ENCODE results near the gene ADAMTS9.

ADAMTS9 gene

DNA sequence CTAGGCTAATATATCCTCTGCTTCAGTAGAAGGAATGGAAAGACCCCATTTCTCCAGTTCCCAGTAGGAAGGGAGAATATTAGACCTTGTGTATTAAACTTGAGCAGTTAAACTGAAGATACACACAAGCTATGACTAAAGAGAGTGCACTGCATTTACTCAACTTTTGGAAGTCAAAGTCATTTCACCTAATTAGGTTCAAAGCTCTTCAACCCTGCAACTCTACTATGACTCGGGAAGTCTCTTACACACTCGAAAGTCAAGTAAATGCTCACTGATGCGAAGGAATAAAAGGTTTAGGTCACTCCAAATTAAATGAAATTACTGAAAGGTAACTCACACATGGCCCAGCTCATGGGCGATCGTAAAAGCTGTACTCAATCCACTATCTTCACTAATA lies 33.8 kb downstream of the ADAMTS9 start:
- DNase-seq (ENCODE audit: low read depth) = no peak

DNA sequence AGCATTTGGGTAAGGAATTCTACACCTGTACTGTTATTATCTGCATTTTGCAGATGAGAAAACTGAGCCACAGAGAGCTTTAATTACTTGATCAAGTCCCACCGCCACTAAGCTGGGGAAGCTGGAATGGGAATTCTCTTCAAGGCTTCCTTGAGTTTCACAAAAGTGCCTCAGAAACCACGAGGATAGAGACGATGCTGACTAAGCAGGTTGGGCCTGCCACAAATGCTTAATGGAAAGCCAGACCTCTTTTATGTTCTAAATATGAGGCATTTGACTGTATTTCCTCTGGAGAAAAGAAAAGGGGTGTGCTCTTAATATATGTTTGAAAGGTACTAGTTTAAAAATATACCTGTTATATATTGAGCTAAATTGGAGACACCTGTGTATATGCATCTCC lies 34.7 kb downstream of the ADAMTS9 start:
- no peak for DNase-seq (ENCODE audit: low read depth)

DNA sequence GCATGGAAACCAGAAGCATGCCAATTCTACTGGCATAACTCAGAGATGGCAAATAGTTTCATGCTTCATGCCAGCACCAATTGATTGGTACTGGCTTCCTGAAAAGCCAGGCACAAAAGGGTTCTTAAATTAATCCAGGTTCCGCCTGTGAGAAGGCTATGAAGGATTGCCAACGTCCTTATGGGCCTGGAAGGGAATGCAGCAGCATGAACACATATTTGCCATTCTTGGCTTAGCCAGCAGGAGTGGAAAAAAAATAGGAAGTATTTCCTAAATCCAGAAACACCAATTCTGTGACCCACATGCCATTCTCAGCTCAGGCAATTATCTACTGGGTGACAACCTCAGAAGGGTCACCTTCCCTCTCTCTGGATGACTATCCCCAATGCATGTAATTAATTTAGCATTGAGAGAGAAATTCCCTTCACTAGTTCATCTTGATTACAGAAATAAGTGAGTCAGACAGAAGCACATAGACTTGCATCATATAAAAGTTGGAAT lies 36.0 kb downstream of the ADAMTS9 start:
- no peak for DNase-seq (ENCODE audit: low read depth)

DNA sequence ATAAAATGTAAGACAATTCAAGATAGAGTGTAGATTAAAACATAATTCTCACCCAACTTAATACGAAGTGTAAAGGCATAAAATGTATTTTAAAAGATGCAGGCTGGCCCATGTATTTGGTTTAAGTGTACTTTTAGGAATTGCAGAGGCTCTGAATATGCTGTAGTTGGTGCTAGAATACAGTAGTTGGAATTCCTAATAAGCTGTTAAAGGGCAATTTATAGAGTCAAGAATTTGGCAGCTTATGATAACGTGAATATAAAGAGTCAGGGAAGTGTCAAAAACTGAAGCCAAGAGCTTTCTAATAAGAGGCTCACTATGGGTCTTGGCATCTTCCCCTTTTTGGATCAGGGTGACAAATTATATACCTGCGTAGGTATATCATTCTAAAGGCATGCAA lies 36.5 kb downstream of the ADAMTS9 start:
- no peak for DNase-seq (ENCODE audit: low read depth)

DNA sequence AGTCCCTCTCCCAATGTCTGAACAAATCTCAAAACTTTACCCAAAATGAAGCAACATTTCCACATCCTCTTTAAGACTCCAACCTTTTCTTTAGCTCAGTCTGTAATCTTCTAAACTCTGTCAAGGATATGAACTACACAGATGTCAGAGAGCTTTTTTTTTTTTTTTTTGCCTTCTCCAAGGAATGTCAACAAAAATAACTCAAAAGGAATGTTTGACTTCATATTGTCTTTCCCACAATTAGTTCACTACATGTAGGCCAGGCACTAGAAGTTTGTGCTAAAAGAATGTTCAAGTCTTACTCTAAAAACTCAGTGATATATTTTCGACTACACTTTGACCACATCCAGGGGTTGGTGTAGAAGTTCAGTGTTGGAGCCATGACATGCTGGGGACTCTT lies 37.1 kb downstream of the ADAMTS9 start:
- DNase-seq (ENCODE audit: low read depth) = no peak

DNA sequence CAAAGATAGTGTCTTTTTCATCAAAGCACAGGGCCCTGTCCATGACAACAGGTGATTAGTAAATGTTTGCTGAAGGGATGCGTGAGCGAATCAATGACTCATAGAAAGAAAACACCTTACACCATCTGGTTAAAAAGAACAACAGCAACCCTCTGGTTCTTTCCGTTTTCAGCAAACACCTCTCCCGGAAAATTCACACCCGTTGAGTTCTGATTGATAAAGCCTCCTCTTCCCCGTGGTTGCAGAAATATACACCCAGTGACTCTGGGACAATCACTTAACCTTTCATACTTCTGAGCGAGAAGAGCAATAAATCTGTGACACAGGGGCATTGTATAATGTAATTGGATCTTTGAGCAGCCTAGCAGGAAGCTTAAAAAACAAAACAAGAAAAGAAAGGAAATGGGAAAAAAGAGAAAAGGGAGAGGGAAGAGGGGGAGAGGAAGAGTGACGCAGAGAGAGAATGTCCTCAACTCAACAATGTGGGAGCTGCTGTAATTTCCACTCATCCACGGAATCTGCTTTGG lies 37.6 kb downstream of the ADAMTS9 start:
- DNase-seq (ENCODE audit: low read depth) = no peak

DNA sequence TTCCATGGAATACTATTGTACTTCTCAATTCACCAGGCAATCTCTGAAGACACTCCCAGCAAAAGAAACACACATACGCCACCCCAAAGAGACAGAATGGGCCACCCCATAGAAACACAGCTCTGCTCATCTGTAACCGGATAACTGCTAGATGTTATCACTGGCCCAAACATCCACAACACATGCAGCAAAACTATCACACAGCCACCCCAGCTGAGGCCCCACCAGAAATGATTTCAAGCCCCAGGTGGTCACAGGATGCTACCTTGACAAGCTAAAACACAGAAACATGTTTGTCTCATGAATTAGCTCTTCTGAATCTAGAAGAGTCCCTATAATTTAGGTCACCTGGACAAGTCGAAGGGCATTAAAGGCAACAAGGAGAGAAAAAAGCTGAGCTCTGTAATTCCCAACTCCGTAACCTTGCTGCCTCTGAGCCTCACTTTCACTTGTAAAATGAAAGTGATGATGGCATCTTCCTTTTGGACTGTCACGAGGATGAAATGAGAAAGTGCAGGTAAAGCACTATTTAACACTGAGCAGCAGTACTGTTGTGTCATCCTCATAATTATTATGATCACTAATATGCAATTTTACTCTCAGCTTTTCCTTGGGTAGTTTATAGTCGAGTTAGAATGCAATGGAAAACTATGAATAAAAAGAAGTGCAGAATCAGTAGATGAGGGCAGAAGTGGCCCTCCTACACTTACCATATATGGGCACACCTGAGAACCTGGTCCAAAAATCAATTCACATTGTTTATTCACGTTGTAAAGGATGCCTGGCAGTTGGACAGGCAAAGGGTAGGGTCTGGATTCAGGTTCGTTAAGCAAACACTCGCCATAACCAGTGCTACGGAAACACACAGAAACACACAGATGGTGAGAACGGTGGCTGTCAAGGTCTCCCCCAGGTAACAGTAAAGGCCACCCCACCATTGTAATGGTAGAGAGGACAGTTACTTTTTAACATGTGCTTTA lies 38.6 kb downstream of the ADAMTS9 start:
- DNase-seq (ENCODE audit: low read depth) = no peak

DNA sequence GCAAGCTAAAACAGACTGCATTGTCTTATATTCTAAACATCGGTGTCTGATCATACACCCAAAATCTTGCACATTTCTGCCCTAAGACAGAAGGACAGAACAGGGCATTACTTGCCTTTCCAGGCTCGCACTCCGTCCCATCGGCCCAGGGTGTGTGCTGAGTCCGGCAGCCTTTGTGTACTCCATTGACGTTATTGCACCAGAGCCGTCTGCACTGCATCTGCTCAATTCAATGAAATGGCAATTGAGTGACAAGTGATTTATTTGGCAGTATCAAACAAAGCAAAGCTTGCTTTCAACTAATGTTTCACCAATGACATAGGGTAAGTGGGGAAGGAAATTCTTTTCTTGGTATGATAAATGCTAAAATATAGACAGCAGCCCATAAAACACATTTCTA lies 40.0 kb downstream of the ADAMTS9 start:
- no peak for DNase-seq (ENCODE audit: low read depth)

DNA sequence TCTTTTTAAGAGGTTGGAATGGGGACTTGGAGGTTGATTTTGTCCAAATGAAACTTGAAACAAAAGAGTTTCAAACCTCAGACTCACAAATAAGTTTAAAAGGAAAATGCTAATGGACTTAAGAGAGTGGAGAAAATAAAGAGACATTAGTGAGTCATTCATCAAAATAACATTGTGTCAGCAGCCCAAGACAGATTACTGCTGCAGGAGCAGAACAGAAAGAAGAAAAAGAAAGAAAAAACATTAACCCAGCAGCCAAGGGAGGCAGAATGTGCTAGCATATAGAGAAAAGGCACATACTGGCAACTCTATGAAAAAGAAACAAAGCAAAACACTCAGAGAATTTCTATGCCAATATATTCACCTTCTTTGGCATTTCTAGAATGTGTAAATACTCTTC lies 42.6 kb downstream of the ADAMTS9 start:
- DNase-seq (ENCODE audit: low read depth) = no peak

DNA sequence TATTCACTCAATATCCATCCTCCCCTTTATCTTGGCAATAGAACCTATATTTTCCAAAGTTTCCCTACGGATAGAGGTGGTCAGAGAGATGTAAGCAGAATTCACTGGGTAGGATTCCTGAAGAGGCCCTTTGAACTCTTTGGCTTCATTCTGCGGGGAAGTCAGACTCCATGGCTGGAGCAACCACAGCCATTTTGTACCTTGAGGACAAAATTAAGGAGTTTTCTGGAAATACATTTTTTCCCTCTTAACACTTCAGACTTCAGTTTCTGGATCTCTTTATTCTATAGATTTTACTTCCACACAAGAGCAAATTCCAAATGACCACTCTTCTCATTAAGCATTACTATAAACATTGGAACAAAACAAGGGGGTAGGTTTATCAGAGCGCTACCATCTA lies 43.3 kb downstream of the ADAMTS9 start:
- DNase-seq (ENCODE audit: low read depth) = no peak

DNA sequence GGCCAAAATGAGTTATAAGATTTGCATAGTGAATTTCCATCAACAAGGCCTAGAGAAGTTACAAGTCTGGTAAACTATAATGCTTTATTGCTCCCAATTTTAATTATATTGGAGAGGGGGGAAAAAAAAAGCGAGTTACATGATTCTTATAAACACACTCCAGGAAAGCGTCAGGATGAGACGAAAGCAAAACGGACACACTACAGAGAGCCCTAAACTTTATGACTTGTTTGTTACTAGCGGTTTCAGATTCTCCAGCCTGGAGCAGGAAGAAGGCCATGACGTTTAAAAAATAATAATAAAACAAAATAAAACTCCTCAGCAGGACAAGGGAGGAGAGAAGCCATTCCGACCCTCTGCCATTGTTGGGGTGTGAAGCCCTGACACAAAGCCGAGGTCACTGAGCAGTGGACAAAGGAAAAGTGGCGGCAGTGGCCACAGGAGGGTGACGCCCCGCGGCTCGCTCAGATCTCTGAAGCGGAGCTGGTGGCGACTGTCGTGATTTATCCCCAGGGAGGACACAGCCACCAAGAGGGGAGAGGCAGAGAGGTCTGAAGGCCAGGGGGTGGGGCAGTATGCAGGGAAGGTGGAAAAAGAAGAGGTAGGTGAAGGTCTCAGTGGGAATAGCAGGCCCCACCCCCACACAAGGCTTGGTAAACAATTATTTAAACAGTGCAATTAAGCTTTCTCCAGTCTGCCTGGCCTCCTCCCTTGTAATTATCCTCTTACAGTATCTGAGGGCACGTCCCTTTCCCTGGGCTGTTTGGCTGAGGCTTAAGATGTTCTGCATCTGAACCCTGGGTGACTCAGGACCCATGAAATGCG lies 45.3 kb downstream of the ADAMTS9 start:
- no peak for DNase-seq (ENCODE audit: low read depth)

DNA sequence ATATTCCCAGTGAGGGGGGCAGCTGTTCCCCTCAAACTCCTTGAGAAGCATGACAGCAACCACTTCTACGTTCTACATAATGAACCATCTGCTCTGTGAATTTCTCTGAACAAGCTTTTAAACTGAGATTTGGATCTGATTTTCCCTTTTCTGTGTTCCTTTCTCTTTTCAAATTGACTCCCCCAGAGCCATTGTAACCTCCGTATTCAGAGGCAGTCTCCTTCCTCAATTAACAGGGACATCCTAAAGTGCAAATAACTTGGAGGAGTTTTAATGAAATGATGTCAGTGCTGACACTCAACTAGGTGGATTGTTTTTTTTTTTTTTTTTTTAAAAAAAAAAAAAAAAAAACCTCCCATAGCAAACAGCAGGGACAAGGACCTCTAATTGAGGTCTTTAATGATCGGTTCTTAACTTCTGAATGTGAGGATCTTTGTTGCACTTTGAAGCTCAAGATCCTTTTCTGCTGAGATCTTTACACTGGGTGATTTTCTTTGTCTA lies 48.8 kb downstream of the ADAMTS9 start:
- no peak for DNase-seq (ENCODE audit: low read depth)

DNA sequence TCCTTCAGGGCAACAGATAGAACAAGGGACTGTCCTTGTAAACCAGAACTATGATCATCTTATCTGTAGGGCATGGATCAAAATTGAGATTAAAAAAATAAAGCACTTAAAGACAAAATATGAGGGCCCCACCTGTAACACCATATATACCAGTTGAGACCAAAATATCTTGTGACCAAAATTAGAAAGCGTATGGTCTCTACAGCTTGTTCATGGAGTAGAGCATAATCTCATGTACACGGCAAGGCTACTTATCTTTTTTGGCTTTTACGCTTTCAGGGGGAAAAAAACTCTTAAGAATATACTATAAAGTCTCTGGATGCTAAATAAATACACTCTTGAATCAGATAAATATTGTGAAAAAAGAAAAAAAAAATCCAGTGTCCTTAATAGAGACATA lies 49.3 kb downstream of the ADAMTS9 start:
- DNase-seq (ENCODE audit: low read depth) = no peak

DNA sequence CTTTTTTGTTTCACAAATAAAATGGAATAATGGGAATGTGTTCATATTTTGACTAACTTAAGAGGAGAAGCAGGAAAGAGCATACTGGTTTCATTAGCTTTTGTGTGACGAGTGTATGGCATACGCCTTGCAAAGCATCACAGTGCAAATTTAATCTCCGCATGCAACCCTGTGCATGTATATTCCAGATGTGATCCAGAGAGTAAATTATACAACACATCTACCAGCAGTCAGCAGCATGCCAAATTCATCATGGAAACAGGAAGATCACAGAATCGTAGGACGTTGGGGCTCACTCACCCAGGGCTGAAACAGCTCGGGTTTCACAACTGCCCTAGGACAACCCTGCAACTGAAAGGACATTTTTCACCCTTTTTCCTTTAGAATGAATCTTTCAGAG lies 53.4 kb downstream of the ADAMTS9 start:
- DNase-seq (ENCODE audit: low read depth) = no peak

DNA sequence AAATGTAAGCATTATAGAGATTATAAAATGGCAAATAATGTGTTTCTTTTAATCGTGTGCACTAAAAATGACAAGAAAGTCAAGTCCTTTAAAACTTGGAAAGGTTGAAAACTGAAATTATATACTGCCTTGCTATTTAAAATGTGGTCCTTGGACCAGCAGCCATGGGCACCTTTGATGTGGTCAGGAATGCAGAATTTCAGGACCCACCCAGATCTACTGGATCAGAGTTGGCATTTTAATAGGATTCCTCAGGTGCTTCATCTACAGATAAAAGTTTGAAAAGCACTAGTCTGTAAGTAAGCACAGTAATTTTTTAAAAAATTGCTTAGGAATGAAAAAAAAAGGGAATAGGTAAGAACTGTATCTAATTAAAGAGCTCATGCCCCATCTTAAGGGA lies 55.8 kb downstream of the ADAMTS9 start:
- DNase-seq (ENCODE audit: low read depth) = no peak

DNA sequence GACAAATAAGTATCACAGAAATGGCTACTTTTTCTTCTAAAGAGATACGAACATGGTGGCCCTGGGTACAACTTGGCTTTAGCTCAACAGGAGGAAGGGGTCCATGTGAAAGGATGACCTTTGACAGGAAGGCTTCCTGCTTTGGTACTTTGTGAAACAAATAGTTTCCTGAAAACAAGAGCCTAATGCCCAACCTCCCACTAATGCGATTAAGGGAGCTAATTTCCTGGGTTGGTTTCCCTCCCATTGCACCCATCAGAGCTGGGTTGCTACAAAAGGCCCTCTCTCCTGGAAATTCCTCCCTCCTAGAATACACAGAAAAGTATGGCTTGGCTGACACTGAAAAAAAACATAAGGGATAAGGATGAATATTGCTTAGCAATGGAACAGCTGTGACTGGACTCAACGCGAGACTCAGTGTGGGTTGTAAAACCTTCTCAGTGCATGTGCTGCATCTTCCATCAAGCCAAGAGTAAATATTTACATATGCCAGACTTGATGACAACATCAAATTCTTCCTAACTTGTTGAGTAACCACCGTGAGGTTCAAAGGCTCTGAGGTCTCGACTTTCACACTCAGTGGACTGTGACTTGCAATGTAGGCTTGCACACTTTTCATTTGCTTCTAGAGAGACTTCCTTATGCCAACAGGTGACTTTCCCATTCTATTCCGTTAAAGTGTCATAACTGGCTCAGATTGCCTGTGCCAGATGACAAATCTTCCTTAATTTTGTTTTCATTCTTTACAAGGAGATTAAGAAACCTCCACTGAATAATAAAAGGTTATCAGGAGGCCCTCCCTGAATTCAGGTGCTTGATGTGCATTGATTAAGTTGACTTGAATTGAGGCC lies 60.1 kb downstream of the ADAMTS9 start:
- DNase-seq (ENCODE audit: low read depth) = no peak

DNA sequence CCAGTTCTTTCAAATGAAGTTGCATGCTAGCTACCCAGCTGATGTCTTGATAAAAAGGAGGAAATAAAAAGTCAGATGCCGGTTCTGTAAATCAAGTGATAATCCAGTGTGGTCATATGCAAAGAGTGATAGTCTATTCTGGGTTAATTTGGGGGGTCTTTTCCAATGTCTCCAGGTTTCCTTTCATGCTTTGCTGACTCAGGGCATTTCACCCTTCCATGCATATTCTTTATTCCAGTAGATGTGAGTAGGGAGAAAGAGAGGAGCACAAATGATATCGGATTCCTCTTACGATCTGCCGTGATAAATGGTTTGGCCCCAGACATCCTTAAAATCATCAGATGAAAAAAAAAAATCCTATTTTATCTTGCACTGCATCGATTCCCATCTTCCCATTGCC lies 60.8 kb downstream of the ADAMTS9 start:
- DNase-seq (ENCODE audit: low read depth) = no peak

DNA sequence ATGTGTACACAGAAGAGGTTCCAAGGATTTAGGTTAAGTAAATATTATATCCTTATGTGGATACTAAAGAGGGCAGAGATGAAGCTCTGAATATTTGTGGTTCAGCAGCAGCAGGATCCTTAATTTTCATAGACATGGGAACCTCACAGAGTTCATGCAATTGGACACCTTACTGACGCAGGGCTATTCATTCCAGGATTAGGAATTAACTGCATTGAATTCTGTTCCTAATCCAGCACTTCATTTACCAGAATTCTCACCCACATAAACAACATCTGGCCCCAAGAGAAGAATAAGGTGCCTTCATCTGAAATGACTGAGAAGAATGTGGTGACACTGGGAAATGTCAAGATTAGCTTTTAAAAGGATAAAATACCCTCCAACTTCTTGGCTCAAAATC lies 62.4 kb downstream of the ADAMTS9 start:
- no peak for DNase-seq (ENCODE audit: low read depth)

DNA sequence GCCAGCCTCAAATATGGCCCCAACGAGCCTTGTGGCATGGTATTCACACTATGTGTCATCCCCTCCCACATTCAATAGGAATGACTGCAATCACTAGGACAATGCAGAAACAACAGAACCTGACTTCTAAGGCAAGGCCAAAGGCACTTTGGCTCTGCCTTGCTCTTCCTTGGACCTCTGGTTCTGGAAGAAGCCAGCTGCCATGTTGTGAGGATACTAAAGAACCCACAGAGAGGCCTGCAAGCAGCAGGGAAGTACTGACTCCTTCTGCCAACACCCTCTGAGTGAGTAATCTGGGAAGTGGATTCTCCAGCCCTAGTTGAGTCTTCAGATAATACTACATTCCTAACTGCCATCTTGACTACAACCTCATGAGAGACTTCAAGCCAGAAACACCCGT lies 64.7 kb downstream of the ADAMTS9 start:
- no peak for DNase-seq (ENCODE audit: low read depth)

DNA sequence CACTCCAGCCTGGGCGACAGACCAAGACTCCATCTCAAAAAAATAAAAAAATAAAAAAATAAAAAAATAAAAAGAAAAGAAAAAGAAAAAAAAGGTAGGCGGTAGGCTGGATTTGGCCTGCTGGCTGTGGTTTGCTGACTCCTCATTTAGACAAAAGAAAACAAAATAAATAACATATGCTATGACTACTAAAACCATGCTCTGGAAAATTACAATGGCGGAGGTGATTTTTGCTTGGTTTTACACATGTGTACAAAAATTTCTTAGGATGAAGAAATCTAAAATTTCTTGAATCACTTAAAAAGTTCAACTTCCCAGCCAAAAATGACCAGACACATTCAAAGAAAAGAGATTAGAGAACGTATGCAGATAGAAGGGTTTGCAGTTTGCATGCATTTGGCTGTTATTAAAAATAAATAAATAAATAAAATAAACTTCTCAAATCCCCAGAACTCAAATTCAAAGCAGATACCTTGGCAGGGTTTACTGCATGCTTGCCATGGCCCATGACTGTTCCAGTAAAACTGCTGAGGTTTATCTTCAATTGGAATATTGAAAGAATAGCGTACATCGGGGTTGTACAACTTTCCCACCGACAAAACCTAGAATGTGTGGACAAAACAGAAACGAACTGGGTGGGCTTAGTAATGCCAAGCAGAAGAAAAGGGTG lies 65.9 kb downstream of the ADAMTS9 start:
- DNase-seq (ENCODE audit: low read depth) = no peak

DNA sequence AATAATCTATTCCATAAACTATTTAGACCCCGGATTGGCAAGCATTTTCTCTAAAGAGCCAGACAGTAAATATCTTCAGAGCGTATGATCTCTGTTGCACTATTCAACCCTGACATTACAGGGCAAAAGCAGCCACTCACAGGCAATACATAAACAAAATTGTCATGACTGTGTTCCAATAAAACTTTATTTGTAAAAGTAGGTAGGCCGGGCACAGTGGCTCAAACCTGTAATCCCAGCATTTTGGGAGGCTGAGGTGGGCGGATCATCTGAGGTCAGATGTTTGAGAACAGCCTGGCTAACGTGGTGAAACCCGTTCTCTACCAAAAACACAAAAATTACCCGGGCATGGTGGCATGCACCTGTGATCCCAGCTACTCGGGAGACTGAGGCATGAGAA lies 66.5 kb downstream of the ADAMTS9 start:
- no peak for DNase-seq (ENCODE audit: low read depth)

All from HS-5 (cell line).